NCI-H1092 treated with DMSO at 0.1 percent for 48 hours (cell line): ENCODE measurements around the gene TPT1.
"Not testable (repeated sequence)": the region's sequence is repeated elsewhere in the genome, so short reads cannot be mapped to it uniquely, and the experiment has no call there.

Source experiments
- DNase-seq: peaks from one replicate; lab custom pipeline; 2025; lab: John Stamatoyannopoulos, UW

TPT1 gene

DNA sequence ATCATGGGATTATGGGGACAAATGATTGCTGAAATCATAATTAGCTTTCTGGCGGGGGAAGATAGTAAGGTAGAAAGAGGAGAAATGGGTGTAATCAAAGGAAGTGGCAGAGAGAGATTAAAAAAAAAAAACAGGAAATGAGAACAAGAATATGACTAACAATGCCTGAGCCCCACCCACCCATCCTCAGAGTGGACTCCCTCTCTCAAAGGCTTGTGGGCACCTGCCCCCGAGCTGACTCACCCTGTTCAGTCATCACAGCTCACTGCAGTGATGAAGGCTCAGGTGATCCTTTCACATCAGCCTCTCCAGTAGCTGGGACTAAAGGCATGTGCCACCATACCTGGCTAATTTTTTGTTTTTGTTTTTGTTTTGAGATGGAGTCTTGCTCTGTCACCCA, 26.4 kb upstream of the TPT1 start:
- no peak for DNase-seq

DNA sequence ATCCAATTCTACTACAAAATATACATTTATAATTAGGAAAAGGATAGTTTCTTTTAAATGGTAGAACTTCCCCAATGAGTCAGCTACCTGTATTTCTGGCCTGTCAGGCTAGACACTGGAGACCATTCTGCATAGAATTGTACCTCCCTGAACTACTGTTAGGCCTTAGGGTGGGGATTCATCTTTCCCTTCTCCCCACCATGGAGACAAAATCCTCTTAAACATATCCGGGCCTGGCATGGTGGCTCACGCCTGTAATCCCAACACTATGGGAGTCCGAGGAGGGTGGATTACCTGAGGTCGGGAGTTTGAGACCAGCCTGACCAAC, 24.5 kb upstream of the TPT1 start:
- no peak for DNase-seq

DNA sequence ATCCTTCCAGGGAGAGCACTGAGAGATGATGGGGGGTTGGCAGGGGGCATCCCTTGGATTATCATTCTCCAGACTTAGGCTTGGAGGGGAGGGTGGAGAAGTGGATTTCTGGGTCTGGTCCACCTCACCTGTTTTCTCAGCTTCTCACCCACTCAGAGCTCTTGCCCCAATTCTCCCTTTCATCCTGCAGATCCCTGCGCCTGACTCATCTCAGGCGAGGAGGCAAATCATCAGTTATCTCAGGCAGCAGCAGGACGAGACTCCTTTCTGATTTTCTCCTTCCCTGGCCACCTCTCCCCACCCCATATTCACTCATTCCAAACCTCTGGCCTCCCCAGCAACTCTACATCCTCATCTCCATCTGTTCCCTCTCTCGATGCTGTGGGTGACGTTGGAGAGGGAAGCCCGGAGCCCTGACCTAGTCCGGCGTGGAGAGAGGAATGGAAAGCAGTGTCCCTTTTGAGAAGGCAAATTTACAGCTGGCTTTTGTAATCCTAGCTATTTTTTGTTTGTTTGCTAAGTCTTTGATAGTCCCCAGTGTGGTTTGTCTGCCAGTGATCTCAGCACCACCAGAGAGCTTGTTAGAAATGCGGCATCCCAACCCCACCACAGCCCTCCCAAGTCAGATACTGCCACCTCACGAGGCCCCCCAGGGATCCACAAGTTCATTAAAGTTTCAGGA, 24.0 kb upstream of the TPT1 start:
- no peak for DNase-seq

DNA sequence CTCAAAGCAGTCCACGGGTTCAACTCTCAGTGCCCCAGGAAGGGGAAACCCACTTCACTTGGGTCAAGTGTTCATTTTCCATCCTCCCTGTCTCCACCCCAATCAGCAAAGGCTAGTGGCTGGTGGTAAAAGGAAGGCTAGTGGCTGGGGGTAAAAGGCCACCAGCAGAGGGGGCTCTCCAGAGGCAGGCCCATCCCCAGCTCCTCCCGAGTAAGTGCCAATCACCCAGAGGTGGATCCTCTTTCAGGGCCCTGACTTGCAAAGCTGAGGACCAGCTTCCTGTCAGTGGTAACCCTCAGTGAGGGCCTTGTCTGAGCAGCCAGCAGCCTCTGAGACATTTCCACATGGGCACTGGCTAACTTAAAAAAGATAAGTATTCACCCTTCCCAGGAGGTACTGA, 22.0 kb upstream of the TPT1 start:
- no peak for DNase-seq

DNA sequence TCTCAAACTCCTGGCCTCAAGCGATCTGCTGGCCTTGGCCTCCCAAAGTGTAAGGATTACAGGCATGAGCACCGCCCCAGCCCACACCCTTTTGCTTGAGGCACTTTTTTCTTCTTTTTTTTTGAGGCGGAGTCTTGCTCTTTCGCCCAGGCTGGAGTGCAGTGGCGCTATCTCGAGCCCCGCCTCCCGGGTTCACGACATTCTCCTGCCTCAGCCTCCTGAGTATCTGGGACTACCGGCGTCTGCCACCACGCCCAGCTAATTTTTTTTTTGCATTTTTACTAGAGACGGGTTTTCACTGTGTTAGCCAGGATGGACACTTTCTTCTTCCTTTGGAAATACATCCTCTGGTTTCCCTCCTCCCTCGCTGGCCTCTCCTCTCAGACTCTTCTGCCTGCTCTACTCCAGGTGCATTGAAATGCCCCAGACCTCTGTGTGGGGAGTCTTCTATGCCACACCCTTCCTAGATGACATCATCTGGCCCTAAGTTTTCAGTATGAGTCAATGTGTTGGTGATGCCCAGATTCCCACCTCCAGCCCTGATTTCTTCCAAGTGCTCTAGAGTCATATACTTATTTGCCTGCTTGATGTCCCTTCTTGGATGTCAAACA, 20.7 kb upstream of the TPT1 start:
- no peak for DNase-seq

DNA sequence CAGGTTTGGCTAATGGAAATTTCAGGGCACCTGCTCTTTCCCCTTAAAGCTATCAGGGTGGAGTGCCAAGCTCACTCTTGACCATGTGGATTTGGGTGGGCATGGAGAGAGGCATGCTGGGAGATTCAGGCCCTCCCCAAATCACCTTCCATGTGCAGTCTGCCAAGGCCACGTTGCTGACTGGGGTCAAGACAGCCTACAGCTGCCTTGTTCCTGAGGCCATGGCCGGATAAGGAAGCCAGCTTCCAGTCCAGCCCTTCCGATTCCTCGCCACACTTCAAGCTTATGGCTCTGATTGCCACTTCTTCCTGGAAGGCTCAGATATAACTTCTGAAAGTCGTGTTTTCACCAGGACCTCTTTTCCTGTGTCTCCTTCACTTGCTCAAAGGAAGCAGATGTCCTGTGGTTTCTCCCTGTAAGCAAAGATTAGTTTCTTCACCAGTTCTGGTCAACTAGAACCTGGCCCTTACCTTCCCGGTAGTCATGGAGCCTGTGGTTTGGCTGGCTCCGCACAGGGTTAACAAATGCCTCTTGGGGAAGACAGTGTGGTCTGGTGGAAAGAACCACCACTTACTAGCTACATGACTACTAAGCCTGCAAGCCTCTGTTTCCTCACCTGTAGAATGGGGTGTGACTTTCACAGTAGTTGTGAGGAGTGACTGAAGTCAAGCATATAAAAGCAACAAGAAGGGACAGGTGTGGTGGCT, 16.1 kb upstream of the TPT1 start:
- DNase-seq, result no peak

DNA sequence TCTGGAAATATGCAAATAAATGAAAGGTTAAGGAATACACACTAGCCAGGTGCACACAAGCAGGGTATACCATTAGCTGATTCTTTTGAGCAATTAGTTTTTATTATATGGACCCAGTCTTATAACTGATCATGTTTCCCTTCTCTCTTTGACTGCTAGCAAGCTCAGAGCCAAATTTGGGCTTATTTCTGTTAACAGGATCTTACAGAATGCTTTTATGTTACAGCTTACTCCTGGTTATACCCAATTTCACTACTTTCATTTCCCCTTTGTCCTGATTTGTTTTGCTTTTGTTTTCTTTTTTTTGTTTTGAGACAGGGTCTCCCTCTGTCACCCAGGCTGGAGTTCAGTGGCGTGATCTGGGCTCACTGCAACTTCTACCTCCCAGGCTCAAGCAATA, 12.9 kb upstream of the TPT1 start:
- DNase-seq, result no peak

DNA sequence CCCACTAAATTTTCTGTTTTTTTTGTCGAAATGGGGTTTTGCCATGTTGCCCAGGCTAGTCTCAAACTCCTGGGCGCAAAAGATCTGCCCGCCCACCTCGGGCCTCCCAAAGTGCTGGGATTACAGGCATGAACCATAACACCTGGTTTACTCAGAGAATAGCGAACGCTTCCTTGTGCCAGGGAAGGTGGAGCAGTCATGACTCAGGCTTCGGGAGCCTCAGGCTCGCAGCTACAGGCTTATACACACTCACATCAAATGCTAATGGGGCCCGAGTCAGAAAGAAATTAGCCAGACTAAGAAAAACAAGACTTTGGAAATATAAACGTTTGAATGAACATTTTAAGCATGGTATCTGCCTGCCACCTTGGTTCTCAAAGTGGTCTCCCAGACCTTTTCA, 11.0 kb upstream of the TPT1 start:
- DNase-seq, result no peak

DNA sequence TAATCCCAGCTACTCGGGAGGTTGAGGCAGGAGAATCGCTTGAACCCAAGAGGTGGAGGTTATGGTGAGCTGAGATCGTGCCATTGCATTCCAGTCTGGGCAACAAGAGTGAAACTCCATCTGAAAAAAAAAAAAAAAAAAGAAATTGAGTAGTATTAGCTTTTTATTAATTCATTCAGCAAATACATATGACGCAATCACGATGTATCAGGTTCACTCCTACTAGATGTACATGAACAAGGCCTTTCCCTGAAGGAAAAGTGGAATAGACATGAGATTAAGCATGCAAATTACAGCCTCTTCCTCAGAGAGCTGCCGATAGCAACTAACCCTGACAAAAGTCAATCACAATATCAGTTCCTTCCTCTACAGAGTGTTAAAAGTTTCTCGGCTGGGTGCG, 9.2 kb upstream of the TPT1 start:
- no peak for DNase-seq

DNA sequence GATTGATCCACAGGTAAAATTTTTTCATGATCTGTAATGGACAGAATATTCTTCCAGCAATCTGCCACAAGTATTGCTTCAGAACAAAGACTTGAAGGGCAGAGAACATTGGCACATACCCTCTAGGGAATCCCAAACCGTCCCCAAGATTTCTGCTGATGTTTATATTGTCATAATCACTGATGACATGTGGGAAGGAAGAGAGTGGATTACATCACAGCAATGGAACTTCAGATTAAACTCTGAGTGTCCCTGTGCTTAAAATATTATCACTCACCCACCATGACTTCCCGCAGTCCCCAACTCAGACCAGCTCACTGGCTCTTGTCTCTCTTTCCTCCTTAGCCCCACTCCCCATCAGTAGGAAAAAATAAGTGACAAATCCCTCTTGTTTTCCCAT, 8.5 kb upstream of the TPT1 start:
- no peak for DNase-seq

DNA sequence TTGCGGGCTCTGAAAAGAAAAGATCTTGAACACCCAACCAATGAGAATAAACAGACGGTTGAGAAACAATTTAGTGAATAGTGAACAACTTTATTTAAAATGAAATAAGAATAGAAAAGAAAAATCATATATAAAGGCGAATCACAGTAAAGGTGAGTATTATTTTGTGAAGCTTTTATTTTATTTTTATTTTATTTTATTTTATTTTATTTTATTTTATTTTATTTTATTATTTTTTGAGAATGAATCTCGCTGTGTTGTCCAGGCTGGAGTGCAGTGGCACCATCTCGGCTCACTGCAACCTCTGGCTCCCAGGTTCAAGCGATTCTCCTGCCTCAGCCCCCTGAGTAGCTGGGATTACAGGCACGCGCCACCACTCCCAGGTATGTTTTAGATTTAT, 3.1 kb upstream of the TPT1 start:
- not testable (repeated sequence) for DNase-seq

DNA sequence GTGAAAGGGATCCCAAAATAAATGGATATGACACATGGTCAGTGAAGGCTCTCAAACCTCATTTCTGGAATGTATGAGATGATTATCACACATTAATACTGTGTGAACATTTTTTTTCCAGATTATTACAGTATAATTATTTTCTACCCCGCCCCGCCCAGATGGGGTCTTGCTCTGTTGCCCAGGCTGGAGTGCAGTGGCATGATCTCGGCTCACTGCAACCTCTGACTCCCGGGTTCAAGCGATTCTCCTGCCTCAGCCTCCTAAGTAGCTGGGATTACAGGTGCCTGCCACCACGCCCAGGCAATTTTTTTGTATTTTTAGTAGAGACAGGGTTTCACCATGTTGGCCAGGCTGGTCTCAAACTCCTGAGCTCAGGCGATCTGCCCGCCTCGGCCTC, 2.1 kb upstream of the TPT1 start:
- not testable (repeated sequence) for DNase-seq

DNA sequence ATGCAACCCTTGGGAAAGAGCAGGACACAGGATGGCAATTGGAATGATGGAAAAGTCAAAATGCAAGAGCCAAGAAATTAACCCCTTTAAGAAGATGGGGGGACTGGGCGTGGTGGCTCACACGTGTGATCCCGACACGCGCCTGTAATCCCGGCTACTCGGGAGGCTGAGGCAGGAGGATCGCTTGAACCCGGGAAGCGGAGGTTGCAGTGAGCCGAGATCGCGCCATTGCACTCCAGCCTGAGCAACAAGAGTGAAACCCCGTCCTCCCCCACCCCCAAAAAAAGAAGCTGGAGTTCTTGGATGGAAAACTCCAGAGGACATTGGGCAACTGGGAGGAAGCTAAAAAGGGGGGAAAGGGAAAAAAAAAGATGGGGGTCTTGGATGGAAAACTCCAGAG, 1.7 kb upstream of the TPT1 start:
- DNase-seq, result not testable (repeated sequence)

DNA sequence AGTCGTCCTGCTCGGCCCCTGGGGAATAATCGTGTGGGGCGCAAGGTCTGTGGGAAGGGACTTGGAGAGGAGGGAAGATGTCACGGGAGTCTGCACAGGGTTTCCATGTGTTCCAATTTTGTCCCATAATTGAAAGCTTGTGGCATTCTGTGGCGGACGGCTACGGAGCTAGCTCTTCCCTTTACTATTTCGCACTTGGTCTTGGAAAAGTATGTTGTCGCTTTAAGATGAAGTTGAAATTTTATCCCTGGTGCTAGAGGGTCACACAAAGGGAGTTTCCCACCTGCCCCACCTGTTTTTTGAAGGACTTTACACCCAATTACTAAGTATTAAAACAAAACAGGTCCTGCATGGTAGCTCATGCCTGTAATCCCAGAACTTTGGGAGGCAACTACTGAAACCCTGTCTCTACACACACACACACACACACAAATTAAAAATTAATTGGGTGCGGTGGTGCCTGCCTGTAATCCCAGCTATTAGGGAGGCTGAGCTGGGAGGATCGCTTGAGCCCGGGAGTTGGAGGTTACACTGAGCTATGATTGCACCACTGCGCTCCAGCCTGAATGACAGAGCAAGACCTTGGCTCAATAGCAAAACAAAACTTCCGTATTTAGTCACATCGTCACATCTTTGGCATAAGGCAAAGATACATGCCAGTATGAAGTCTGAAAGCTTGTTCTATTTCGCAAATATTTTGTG, 967 bp upstream of the TPT1 start:
- no peak for DNase-seq

DNA sequence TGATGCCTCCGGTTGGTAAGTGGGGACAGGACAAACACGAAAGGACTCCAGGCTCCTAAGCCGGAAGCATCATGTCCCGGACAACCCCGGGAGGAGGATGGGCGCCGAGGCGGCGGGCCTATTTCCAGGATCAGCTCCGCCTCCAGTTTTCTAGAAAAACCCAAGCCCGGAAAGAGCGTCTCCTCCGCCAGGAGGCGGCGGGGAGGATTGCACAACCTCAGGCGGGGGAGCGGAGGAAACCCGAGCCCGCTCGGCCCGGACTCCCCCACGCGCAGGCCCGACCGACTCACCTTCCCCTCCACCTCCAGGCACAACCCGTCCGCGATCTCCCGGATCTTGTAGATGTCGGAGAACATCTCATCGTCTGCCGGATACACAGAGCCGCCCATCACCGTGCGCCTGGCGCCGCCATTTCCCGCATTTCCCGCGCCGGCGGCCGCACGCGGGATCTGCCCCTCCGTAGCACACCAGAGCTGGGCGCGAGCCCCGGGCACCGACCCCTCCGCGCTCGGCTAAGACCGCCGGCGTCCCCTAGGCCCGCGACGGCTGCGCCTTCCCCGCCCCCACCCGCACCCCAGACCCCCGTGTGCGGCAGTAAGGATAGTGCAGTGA, 455 bp downstream of the TPT1 start:
- DNase-seq, result peak; percentile 63

DNA sequence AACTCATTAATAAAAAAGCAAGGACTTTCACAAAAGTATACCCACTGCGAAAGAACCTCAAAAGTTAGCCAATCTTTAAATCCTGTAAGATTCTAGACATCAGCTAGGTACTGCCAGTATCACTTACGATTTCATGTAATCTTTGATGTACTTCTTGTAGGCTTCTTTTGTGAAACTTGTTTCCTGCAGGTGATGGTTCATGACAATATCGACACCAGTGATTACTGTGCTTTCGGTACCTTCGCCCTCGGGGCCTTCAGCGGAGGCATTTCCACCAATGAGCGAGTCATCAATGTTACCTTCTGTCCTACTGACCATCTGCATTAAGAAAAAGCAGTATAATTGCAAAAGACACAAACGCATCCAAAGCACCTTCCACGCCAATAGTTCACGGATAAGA, 1.1 kb downstream of the TPT1 start:
- DNase-seq, result no peak

DNA sequence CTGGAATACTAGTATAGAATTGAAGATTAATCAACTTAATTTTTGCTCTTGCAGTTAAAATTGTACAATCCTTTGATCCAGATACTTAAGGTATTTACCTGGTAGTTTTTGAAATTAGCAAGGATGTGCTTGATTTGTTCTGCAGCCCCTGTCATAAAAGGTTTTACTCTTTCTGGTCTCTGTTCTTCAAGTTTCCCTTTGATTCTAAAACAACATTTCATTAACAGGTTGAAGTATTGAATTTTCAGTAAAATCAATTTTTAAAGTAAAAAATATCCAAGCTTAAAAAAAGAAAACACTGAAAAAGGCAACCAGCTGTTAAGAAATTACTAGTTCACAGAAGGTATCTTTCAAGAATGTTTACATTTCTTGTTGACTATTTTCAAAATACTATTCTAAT, 1.6 kb downstream of the TPT1 start:
- DNase-seq, result no peak

DNA sequence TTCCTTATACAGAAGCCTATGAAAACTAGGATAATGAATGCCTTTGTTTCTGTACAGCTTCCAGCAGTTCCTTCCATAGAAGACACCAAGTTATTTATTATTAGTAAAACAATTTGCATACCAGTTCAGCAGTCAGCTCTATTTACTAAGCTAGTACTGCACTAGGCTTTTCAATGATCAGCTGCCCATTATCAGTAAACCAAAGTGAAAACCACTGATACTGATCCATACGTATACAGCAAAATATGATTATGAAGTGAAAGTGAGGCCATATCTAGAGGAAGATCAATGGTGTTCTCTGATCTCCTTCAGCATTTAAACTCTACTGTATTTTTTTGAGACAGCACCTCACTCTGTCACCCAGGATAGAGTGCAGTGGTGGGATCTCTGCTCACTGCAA, 3.2 kb downstream of the TPT1 start:
- no peak for DNase-seq

DNA sequence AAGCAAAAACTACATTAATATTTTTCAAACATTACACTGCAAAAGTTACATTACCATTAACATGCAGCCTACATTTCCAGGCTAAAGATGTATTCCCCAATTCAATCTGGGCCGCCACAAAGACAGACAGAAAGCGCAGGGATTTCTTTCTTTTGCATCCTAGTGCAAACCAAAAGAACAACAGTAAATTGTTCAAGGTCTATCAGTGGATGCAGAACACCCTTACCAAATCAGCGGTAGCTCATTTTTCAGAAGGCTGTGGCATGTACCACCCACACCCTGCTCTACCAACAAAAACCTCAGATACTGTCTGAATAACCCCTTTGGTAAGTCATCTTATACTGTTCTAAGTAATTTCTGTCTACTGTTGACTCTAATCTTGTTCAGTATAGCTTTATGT, 3.6 kb downstream of the TPT1 start:
- no peak for DNase-seq

DNA sequence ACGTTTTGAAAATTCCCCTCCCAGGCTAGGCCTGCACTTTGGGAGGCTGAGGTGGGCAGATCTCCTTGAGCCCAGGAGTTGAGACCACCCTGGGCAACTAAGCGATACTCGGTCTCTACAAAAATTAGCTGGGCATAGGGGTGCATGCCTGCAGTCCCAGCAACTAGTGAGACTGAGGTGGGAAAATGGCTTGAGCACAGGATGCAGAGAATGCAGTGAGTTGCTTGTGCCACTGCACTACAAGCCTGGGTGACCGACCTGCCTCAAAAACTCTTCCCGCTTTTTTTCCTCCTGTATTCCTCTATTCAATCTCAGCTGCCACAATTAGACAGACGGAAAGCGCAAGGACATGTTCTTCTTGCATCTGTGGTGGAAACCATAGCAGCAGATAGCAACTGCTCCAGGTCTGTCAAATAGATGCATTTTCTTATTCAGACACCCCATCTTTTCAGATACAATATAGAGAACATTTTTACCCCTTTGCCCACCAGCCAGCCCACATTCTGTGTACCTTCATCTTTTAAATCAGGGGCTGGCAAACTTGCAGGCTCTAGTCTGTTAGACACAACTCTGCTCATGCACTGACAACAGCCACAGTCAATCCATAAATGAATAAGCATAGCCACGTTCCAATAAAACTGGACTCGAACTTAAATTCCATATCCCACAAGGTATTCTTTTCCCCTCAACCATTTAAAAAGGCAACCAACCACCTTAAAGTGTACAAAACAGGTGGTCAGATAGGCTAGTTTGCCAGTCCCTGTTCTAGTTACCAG, 4.8 kb downstream of the TPT1 start:
- DNase-seq, result no peak

DNA sequence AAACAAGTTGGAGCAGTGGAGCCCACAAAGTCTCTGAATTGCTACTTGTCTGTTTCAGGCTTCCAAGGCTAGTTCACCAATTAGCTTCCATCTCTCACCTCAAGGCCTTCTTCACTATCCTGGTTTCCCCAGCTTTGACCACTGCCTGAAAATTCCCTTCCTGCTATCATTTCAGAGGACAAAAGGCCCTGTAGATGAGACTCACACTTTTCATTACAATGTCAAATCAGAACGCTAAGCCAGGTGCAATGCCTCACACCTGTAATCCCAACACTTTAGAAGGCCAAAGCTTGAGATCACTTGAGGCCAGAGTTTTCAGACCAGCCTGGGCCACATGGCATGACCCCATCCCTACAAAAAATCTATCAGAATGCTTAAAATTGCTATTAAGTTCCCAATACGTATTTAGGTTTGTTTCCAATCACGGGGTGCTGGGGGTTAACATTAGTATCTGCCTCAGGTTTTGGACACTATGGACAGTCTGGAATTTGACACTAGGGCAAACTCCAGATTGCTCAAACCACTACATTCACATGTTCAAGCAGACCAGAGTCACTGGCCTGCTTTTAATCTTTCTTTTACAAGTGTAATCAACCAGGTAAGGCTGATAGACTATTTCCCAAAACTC, 5.5 kb downstream of the TPT1 start:
- no peak for DNase-seq
